HuH-7 (cell line): ENCODE results near the gene COPS9.

Experiments used
- DNase-seq: peaks from one replicate; pipeline ENCODE4 v3.0.0; 2011; ENCODE audit warnings: low spot score

The COPS9 gene

DNA sequence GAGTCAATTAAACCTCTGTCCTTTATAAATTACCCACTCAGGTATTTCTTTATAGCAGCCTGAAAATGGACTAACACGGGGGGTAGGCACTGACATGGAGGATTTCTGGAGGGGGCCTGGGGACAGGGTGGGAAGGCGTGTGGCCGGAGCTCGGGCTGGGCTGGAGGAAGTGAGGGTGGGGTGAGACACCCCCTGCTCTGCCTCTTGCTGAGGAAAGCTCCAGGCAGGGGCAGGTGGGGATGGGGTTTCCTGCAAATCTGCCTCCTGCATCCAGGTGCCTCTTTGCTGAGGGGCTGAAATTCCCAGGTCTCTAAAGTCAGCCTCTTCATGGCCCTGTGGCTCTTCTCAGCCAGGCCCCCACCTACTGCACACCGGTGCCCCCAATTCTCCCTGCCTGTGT, 30.1 kb upstream of the COPS9 start:
- DNase-seq = no peak

DNA sequence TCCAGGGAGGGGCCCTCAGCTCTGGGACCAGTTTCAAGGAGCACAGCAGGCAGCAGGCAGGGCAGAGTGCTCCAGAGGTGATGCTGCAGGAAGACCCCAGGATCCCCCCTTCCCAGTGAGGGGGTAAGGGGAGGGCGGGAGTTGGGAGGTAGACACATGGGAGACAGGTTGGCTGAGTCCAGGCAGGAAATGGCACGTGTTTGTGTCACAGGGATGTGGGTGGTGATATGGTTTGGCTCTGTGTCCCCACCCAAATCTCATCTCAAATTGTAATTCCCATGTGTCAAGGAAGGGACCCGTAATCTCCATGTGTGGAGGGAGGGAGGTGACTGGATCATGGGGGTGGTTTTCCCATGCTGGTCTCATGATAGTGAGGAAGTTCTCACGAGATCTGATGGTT, 29.6 kb upstream of the COPS9 start:
- DNase-seq = no peak

DNA sequence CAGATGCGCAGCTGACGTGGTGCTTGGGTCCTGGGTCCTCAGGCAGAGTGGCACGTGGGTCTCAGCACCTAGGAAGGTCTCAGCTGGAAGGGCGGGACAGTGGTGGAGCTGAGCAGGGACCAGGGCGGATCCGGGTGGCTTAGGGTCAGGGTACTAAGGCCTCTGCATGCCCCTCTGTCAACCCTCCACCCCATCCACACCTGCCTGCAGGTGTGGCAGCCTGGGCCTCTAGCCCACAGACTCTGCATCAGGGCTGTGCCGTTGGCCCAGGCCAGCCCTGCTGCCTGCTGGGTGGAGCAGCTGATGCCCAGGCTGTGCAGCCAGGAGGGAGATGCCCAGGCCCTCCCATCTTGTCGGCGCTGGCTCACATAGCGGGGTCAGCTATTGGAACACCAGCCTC, 28.9 kb upstream of the COPS9 start:
- DNase-seq = no peak

DNA sequence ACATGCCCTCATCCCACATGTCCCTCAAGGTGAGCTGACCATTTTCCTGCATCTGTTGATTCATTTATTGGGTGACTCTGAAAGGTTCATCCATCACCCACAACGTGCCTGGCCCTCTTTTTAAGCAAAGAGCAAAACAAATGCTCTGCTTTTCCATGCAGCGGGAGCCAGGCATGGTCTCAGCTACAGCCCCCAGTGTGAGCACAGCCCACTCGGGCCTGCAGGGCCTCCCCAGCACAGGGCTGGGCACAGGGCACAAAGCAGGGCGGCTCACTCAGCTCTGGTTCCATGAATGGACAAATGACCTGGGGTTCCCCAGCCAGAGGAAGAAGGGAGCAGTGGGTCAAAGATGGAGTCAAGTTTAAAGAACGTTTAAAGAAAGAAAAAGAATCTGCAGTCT, 28.5 kb upstream of the COPS9 start:
- DNase-seq = no peak

- no peak for DNase-seq
Measured at GRCh38 chr2:240163844-240164574, 27.9 kb upstream of the COPS9 start.

DNA sequence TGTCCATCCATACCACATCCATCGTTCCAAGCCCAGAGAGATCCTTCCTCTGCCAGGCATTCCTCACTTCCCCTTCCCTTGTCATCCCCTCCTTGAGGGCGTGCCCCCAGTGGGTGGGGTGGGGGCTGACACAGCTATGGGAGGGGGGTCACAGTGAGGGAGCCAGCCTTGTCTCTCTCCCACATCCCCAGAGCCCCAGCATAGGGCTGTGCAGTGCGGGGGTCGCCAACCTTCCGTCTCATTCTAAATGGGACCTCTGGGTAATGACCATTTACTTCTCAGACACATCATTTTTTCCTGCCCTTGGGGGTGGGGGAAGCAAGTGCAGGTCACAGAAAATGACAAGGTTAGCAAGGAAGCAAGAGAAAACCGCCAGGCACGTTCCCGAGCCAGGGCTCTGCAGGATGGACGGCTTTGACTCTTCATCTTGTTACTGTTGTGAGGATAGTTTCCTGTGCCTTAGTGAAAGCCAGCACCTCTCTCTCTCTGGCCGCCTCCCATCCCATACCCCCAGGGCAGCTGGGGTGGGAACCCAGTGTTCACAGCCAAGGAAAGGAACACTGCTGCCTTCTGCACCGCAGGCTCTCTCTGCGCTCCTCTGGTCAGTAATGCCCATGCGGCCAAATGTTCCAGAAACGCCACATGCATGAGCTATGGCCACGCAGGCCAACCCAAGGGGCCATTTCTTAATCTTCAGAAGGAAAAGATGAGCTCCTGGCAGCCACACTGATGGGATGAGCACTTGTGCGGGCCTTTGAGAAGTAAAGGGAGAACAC, 27.0 kb upstream of the COPS9 start:
- DNase-seq = no peak

GRCh38 chr2:240162531-240162930, 26.4 kb upstream of the COPS9 start:
- DNase-seq = no peak

DNA sequence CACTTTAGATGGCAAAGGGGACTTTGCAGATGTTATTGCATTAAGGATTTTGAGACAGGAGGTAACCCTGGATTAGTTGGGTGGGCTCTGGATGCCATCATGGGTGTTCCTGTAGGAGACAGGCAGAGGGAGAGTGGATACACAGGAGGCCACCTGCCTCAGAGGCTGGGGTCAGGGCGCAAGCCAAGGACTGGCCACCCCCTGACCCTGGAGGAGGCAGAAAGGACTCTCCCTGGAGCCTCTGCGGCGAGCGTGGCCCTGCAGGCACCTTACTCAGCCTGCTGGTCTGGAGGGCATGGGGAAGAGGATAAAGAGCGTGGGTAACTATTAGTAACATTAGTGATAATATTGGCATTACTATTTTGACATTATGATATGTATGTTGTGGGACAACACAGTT, 25.9 kb upstream of the COPS9 start:
- no peak for DNase-seq

DNA sequence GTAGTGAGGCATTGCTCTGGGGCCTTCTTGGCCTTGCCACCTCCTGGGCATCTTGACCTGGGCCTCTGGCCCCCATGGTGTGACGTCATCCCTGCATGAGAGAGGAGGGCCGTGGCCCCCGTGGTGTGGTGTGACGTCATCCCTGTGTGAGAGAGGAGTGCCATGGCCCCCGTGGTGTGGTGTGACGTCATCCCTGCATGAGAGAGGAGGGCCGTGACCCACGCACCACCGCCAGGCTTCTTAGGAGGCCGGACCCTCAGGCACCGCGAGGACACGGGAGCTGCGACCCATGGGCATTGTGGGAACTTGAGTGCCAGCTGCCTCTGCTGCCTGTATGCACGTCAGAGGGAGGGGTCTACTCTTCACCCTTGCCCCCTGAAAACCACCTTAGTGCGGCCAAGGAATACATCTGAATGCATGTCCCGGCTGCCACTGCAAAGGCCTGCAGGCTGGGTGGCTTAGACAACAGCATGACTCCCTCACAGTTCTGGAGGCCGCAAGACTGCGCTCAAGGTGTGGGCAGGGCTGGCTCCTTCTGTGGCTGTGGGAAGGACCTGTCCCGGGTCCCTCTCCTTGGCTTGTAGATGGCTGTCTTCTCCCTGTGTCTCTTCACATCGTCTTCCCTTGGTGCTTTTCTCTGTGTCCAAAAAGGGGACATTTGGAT, 25.1 kb upstream of the COPS9 start:
- DNase-seq = no peak

GRCh38 chr2:240160291-240161086, 24.4 kb upstream of the COPS9 start:
- no peak for DNase-seq

GRCh38 chr2:240159251-240159839, 23.2 kb upstream of the COPS9 start:
- no peak for DNase-seq

GRCh38 chr2:240157147-240157470, 21.0 kb upstream of the COPS9 start:
- DNase-seq = no peak

DNA sequence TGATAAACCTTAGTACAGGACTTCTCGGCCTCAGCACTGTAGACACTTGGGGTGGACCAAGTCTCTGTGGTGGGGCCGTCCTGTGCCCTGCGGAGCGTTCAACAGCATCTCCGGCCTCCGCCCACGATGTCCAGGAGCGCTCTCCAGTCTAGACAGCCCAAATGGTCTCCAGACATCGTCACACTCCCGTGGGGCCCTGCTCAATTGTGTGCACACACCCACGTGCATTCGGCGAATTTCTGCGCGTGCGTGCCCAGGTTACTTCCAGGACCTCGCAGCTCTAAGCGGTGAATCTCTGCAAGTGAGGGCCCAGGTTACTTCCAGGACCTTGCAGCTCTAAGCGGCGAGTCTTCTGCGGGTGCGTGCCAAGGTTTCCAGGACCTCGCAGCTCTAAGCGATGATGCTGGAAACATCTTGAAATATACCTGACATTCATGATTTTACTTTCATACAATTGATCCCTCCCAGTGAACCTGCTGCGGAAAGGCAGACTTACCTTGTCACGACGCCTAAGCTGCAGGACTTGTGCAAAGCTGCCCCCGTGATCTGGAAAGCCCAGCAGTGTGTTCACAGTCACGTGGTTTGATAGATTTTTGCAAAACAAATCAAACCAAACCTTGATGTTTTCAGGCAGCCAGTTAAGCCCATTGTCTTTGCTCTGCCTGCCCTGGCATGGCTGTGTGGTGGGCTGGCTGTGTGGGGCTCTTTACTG, 20.5 kb upstream of the COPS9 start:
- no peak for DNase-seq

GRCh38 chr2:240155745-240156390, 19.8 kb upstream of the COPS9 start:
- no peak for DNase-seq

GRCh38 chr2:240155048-240155744, 19.1 kb upstream of the COPS9 start:
- no peak for DNase-seq

GRCh38 chr2:240154606-240155005, 18.5 kb upstream of the COPS9 start:
- no peak for DNase-seq

- no peak for DNase-seq
Measured at GRCh38 chr2:240153418-240153817, 17.3 kb upstream of the COPS9 start.

DNA sequence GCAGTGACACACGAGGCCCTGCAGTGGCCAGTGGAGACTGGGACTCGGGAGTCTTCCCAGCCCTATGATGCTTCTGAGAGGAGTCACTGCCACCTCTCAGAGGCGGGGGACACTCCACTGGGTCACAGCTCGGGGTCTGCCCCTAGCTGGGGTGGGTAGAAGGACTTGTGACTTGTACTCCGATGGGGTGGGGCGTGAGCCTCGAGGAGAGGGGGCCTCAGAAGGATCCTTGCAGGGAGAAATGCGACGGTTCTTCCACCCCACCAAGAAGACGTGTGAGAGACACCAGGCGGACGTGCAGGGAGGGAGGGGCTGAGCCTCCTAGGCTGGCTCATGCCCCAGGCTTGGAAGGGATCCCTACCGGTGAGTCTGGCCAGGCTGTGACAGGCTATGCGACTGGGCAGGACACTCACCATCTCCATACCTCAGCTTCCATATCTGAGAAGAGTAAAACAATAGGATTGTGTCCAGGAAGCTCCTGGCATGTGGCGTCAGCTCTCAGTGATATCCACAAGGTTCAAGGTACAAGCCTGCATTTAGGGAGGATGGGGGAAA, 15.4 kb upstream of the COPS9 start:
- DNase-seq = no peak

- DNase-seq = peak; percentile 82
Measured at GRCh38 chr2:240149943-240150784, 14.1 kb upstream of the COPS9 start.
